CMK (cell line): ENCODE data around the gene ABCA1.
"Not testable (repeated sequence)": the region's sequence is repeated elsewhere in the genome, so short reads cannot be mapped to it uniquely, and the experiment has no call there.

Source experiments
- DNase-seq: peaks from one replicate; pipeline ENCODE4 v3.0.0-alpha.2; 2010; ENCODE audit warnings: low read depth

ABCA1 gene

GRCh38 chr9:104795082-104795481, 132.9 kb downstream of the ABCA1 start:
- DNase-seq: no peak

GRCh38 chr9:104794070-104794469, 133.9 kb downstream of the ABCA1 start:
- no peak for DNase-seq

- no peak for DNase-seq
Observed at GRCh38 chr9:104788251-104788650, 139.7 kb downstream of the ABCA1 start.

GRCh38 chr9:104787306-104788015, 140.5 kb downstream of the ABCA1 start:
- DNase-seq: no peak

GRCh38 chr9:104786293-104786692, 141.7 kb downstream of the ABCA1 start:
- no peak for DNase-seq

GRCh38 chr9:104784098-104784497, 143.9 kb downstream of the ABCA1 start:
- DNase-seq: no peak

- no peak for DNase-seq
Observed at GRCh38 chr9:104783588-104783987, 144.4 kb downstream of the ABCA1 start.

- DNase-seq: no peak
Observed at GRCh38 chr9:104780796-104781395, 147.1 kb downstream of the ABCA1 start.

GRCh38 chr9:104779946-104780535, 147.9 kb downstream of the ABCA1 start:
- DNase-seq: no peak

- no peak for DNase-seq
Observed at GRCh38 chr9:104779334-104779733, 148.6 kb downstream of the ABCA1 start.

- DNase-seq: no peak
Observed at GRCh38 chr9:104778802-104779201, 149.2 kb downstream of the ABCA1 start.

- no peak for DNase-seq
Observed at GRCh38 chr9:104776797-104777196, 151.2 kb downstream of the ABCA1 start.

GRCh38 chr9:104775976-104776375, 152.0 kb downstream of the ABCA1 start:
- DNase-seq: no peak

- no peak for DNase-seq
Observed at GRCh38 chr9:104775574-104775936, 152.4 kb downstream of the ABCA1 start.

GRCh38 chr9:104774831-104775573, 153.0 kb downstream of the ABCA1 start:
- no peak for DNase-seq

GRCh38 chr9:104774132-104774531, 153.8 kb downstream of the ABCA1 start:
- DNase-seq: no peak

- no peak for DNase-seq
Observed at GRCh38 chr9:104772714-104773510, 155.0 kb downstream of the ABCA1 start.

- no peak for DNase-seq
Observed at GRCh38 chr9:104769655-104770054, 158.3 kb downstream of the ABCA1 start.

- not testable (repeated sequence) for DNase-seq
Observed at GRCh38 chr9:104769029-104769428, 158.9 kb downstream of the ABCA1 start.

GRCh38 chr9:104767507-104767906, 160.4 kb downstream of the ABCA1 start:
- no peak for DNase-seq

- no peak for DNase-seq
Observed at GRCh38 chr9:104766025-104766424, 161.9 kb downstream of the ABCA1 start.

GRCh38 chr9:104765138-104765537, 162.8 kb downstream of the ABCA1 start:
- no peak for DNase-seq
